GM23338 (cell line): ENCODE data around the gene SPATA20. TPM values are rescaled to one million over a fixed set of nuclear protein-coding genes. Genes with fewer than 3 reads are reported as not detected.
A peak's percentile ranks its signal among the peaks of the same experiment; 100 is the strongest.

Experiments used
- ATAC-seq: fragments of 200-7000 bp; cut with Tn5 transposase; 3 replicates; pipeline ENCODE4 v1.9.1; 2020
- DNase-seq: peaks from one replicate; pipeline ENCODE4 v3.0.0-alpha.2; 2015; ENCODE audit warnings: low spot score
- H2AFZ ChIP-seq: fragments of 200-600 bp; sonication (generic); 2 replicates; pipeline ENCODE4 v1.8.0; 2016; ENCODE audit warnings: antibody characterized with exemption, mild to moderate bottlenecking, moderate library complexity
- H3F3A ChIP-seq: fragments of 200-600 bp; sonication (generic); replicated peaks from 2 replicates; pipeline ENCODE4 v1.8.0; 2017; ENCODE audit warnings: antibody characterized with exemption, mixed run types, low read depth
- H3K27ac ChIP-seq: fragments of 200-600 bp; sonication (generic); 2 replicates; pipeline ENCODE4 v1.6.1; 2016; ENCODE audit warnings: low read depth
- H3K27me3 ChIP-seq: fragments of 200-600 bp; sonication (generic); 2 replicates; pipeline ENCODE4 v1.8.0; 2016; ENCODE audit warnings: mild to moderate bottlenecking, mixed run types, moderate library complexity; ENCODE audit not compliant: insufficient read depth
- H3K36me3 ChIP-seq: fragments of 200-600 bp; sonication (generic); 2 replicates; pipeline ENCODE4 v1.8.0; 2016; ENCODE audit warnings: mild to moderate bottlenecking; ENCODE audit not compliant: insufficient read depth
- H3K4me1 ChIP-seq: fragments of 200-600 bp; sonication (generic); 2 replicates; pipeline ENCODE4 v1.8.0; 2016; ENCODE audit warnings: mild to moderate bottlenecking, moderate library complexity; ENCODE audit not compliant: insufficient read depth
- H3K4me2 ChIP-seq: fragments of 200-600 bp; sonication (generic); 2 replicates; pipeline ENCODE4 v1.7.1; 2017; ENCODE audit warnings: mixed run types
- H3K4me3 ChIP-seq: fragments of 200-600 bp; sonication (generic); 2 replicates; pipeline ENCODE4 v1.6.1; 2016; ENCODE audit warnings: mixed run types
- H3K79me2 ChIP-seq: fragments of 200-600 bp; sonication (generic); replicated peaks from 2 replicates; pipeline ENCODE4 v1.8.0; 2017; ENCODE audit warnings: mild to moderate bottlenecking; ENCODE audit not compliant: insufficient read depth
- H3K9me2 ChIP-seq: fragments of 200-600 bp; sonication (generic); 2 replicates; pipeline ENCODE4 v1.8.0; 2017; ENCODE audit not compliant: insufficient read depth
- H4K20me1 ChIP-seq: fragments of 200-600 bp; sonication (generic); replicated peaks from 2 replicates; pipeline ENCODE4 v1.8.0; 2017; ENCODE audit warnings: mild to moderate bottlenecking; ENCODE audit not compliant: insufficient read depth
- H3K27ac Mint-ChIP-seq: 2 replicates; pipeline ENCODE4 v1.8.0; 2020; ENCODE audit warnings: inconsistent platforms, mild to moderate bottlenecking, moderate library complexity, mixed read lengths
- H3K27me3 Mint-ChIP-seq: 3 replicates; pipeline ENCODE4 v1.8.0; 2022; ENCODE audit warnings: low read depth, mild to moderate bottlenecking, moderate library complexity, mixed read lengths, inconsistent platforms; ENCODE audit not compliant: insufficient read depth, poor library complexity
- H3K36me3 Mint-ChIP-seq: 3 replicates; pipeline ENCODE4 v1.8.0; 2021; ENCODE audit warnings: low read depth, mild to moderate bottlenecking, inconsistent platforms, moderate library complexity, mixed read lengths
- H3K4me1 Mint-ChIP-seq: 3 replicates; pipeline ENCODE4 v1.8.0; 2020; ENCODE audit warnings: mild to moderate bottlenecking, inconsistent platforms, mixed read lengths
- H3K4me3 Mint-ChIP-seq: 3 replicates; pipeline ENCODE4 v1.8.0; 2021; ENCODE audit warnings: moderate library complexity, mild to moderate bottlenecking, inconsistent platforms, mixed read lengths
- H3K9me3 Mint-ChIP-seq: 3 replicates; pipeline ENCODE4 v1.8.0; 2020; ENCODE audit warnings: moderate library complexity, mild to moderate bottlenecking, inconsistent platforms, mixed read lengths
- CREB1 ChIP-seq: fragments of 250-450 bp; sonication (Bioruptor Pico); IDR thresholded peaks from 2 replicates; pipeline ENCODE4 v1.5.0; 2020; ENCODE audit warnings: low read depth, mild to moderate bottlenecking, moderate library complexity
- CTCF ChIP-seq, 2 experiments: fragments of 200-600 bp in 1 of 2; sonication (generic) in 1 of 2; conservative IDR thresholded peaks; 2 replicates each; pipeline versions ENCODE4 v1.5.1 to v1.6.1; 2016 to 2017; ENCODE audit warnings: antibody characterized with exemption in 2 of 2, low read depth in 2 of 2, mild to moderate bottlenecking in 2 of 2, moderate library complexity in 1 of 2
- EZH2phosphoT487 ChIP-seq: fragments of 200-600 bp; sonication (generic); IDR thresholded peaks from one replicate; pipeline ENCODE4 v1.8.1; 2018; ENCODE audit warnings: antibody characterized with exemption; ENCODE audit not compliant: unreplicated experiment
- JUNB ChIP-seq: IDR thresholded peaks from one replicate; pipeline ENCODE4 v1.6.1; 2016; ENCODE audit warnings: antibody characterized with exemption; ENCODE audit not compliant: unreplicated experiment
- NANOG ChIP-seq: IDR thresholded peaks from 2 replicates; pipeline ENCODE4 v1.6.1; 2016; ENCODE audit warnings: antibody characterized with exemption, borderline replicate concordance
- STAT1 ChIP-seq: IDR thresholded peaks from one replicate; pipeline ENCODE4 v1.6.1; 2016; ENCODE audit warnings: antibody characterized with exemption; ENCODE audit not compliant: unreplicated experiment
- ZNF114 ChIP-seq: fragments of 250-450 bp; sonication (Bioruptor Pico); IDR thresholded peaks from 2 replicates; pipeline ENCODE4 v1.5.0; 2020; ENCODE audit warnings: mild to moderate bottlenecking, moderate library complexity
- ZNF331 ChIP-seq: fragments of 250-450 bp; sonication (Bioruptor Pico); IDR thresholded peaks from 2 replicates; pipeline ENCODE4 v1.5.0; 2020; ENCODE audit warnings: low read depth, mild to moderate bottlenecking, moderate library complexity
- ZNF462 ChIP-seq: fragments of 250-450 bp; sonication (Bioruptor Pico); IDR thresholded peaks from 2 replicates; pipeline ENCODE4 v1.5.0; 2020; ENCODE audit warnings: mild to moderate bottlenecking, moderate library complexity
- polyA plus RNA-seq: library from polyadenylated mRNA; unstranded; fragments of >200 nt; fragmentation: Nextera tagmentation; extraction: Ambion mirVana; gene quantifications from 2 replicates; pipeline ENCODE4 v1.2.1, GENCODE V29; 2016
- total RNA-seq: library from RNA; depleted of rRNA; stranded (reverse); fragments of >200 nt; shearing (Covaris generic); gene quantifications from 2 replicates; pipeline ENCODE4 v1.2.3, GENCODE V29; 2014

The SPATA20 gene
- total and polyA plus RNA-seq, 2 experiments from 2014 or later, result 13.8 to 32.7 TPM

- no peaks in the 10 kb centered on the region for H3K9me3 Mint-ChIP-seq
- peaks cover 8% of the 10 kb centered on the region for H3K27me3 Mint-ChIP-seq
- no peak overlapping the region for H3K4me3 Mint-ChIP-seq
- H3K27ac Mint-ChIP-seq, result no peak overlapping the region
- Histone ChIP-seq H3F3A (no peaks in the 10 kb centered on the region), H3K27me3 (no peaks in the 10 kb centered on the region), H3K9me2 (no peaks in the 10 kb centered on the region), H4K20me1 (no peaks in the 10 kb centered on the region), H3K4me3 (no peak overlapping the region), H2AFZ (no peak overlapping the region), H3K79me2 (no peaks in the 10 kb centered on the region), H3K4me1 (peaks cover 8% of the 10 kb centered on the region), H3K36me3 (no peaks in the 10 kb centered on the region), H3K4me2 (no peak overlapping the region), H3K27ac (no peak overlapping the region)
- DNase-seq (peak; percentile 46), ATAC-seq (peak; percentile 71)
- H3K36me3 Mint-ChIP-seq, result no peaks in the 10 kb centered on the region; the same call in 2 of the 3 replicates
- H3K4me1 Mint-ChIP-seq, result peaks cover 24% of the 10 kb centered on the region
- TF ChIP-seq CTCF (conservative IDR thresholded peaks at IDR 0.05; ENCODE audit: low read depth in 2 of 2) (peak; percentile 33 to 60), ZNF331 (CRISPR knock-in tag) (no peak)
Observed at GRCh38 chr17:50575581-50576210, 28.7 kb downstream of the SPATA20 start.

GRCh38 chr17:50576864-50577263 lies 29.9 kb downstream of the SPATA20 start:
- Mint-ChIP-seq H3K36me3 (no peaks in the 10 kb centered on the region), H3K4me1 (peaks cover 20% of the 10 kb centered on the region), H3K4me3 (no peak overlapping the region), H3K27ac (no peak overlapping the region), H3K9me3 (no peaks in the 10 kb centered on the region; the same call in 2 of the 3 replicates), H3K27me3 (peaks cover 3% of the 10 kb centered on the region)
- Histone ChIP-seq H4K20me1 (no peaks in the 10 kb centered on the region), H3K27me3 (no peaks in the 10 kb centered on the region), H3K27ac (no peak overlapping the region), H3F3A (no peaks in the 10 kb centered on the region), H3K4me2 (no peak overlapping the region), H3K9me2 (no peaks in the 10 kb centered on the region), H3K79me2 (no peaks in the 10 kb centered on the region), H3K36me3 (no peaks in the 10 kb centered on the region), H3K4me3 (no peak overlapping the region), H2AFZ (no peak overlapping the region), H3K4me1 (peaks cover 8% of the 10 kb centered on the region)
- DNase-seq, result no peak
- ATAC-seq, result no peak
- TF ChIP-seq EZH2phosphoT487 (no peak), STAT1 (no peak)

- Mint-ChIP-seq H3K4me3 (no peak overlapping the region; the same call in 2 of the 3 replicates), H3K4me1 (peaks cover 20% of the 10 kb centered on the region), H3K9me3 (no peaks in the 10 kb centered on the region; the same call in 2 of the 3 replicates), H3K27me3 (peaks cover 3% of the 10 kb centered on the region), H3K36me3 (no peaks in the 10 kb centered on the region), H3K27ac (no peak overlapping the region)
- H3K4me1 ChIP-seq, result peaks cover 8% of the 10 kb centered on the region
- H3K4me2 ChIP-seq, result no peak overlapping the region
- no peaks in the 10 kb centered on the region for H3K79me2 ChIP-seq
- H3K9me2 ChIP-seq, result no peaks in the 10 kb centered on the region
- DNase-seq (no peak), ATAC-seq (no peak)
- H3K4me3 ChIP-seq, result no peak overlapping the region
- no peaks in the 10 kb centered on the region for H3K27me3 ChIP-seq
- no peaks in the 10 kb centered on the region for H4K20me1 ChIP-seq
- no peak overlapping the region for H3K27ac ChIP-seq
- H3F3A ChIP-seq, result no peaks in the 10 kb centered on the region
- H3K36me3 ChIP-seq, result no peaks in the 10 kb centered on the region
- H2AFZ ChIP-seq, result no peak overlapping the region
- TF ChIP-seq CREB1 (CRISPR knock-in tag) (no peak), ZNF462 (CRISPR knock-in tag) (no peak), ZNF114 (CRISPR knock-in tag) (no peak), STAT1 (no peak), NANOG (no peak), JUNB (no peak)
Observed at GRCh38 chr17:50577451-50577954, 30.5 kb downstream of the SPATA20 start.
